GM12878 (cell line): ENCODE measurements around the gene SENP3. TPM values are rescaled to one million over a fixed set of nuclear protein-coding genes. Genes with fewer than 3 reads are reported as not detected.

Source experiments
- ATF2 ChIP-seq: IDR thresholded peaks from 2 replicates; pipeline ENCODE4 v1.6.1; 2012; ENCODE audit warnings: low read length, inconsistent platforms
- ATF7 ChIP-seq: fragments of 450-650 bp; IDR thresholded peaks from 2 replicates; pipeline ENCODE4 v1.6.1; 2016; ENCODE audit warnings: low read depth, mild to moderate bottlenecking
- BRCA1 ChIP-seq: IDR thresholded peaks from 2 replicates; pipeline ENCODE4 v1.6.1; 2011; ENCODE audit warnings: low read depth, low read length, improper control_type of control experiment
- CBX5 ChIP-seq: sonication (generic); IDR thresholded peaks from 2 replicates; pipeline ENCODE4 v1.6.1; 2016; ENCODE audit warnings: low read depth, moderate library complexity, mild to moderate bottlenecking, inconsistent platforms
- CHD2 ChIP-seq: IDR thresholded peaks from 2 replicates; pipeline ENCODE4 v1.6.1; 2011; ENCODE audit warnings: low read depth, low read length, improper control_type of control experiment, borderline replicate concordance
- CREM ChIP-seq: IDR thresholded peaks from 2 replicates; pipeline ENCODE4 v1.6.1; 2014; ENCODE audit warnings: antibody characterized with exemption, low read depth
- IKZF2 ChIP-seq, 2 experiments: fragments of 450-650 bp; IDR thresholded peaks; 2 replicates each; pipeline ENCODE4 v1.6.1; 2017; ENCODE audit warnings: mild to moderate bottlenecking in 2 of 2, moderate library complexity in 2 of 2
- IRF4 ChIP-seq: IDR thresholded peaks from 2 replicates; pipeline ENCODE4 v1.6.1; 2011; ENCODE audit warnings: low read depth, low read length
- NFXL1 ChIP-seq: fragments of 450-650 bp; IDR thresholded peaks from 2 replicates; pipeline ENCODE4 v1.6.1; 2017; ENCODE audit warnings: antibody characterized with exemption, mild to moderate bottlenecking, borderline replicate concordance
- PAX5 ChIP-seq: IDR thresholded peaks from 2 replicates; pipeline ENCODE4 v1.6.1; 2011; ENCODE audit warnings: low read depth, low read length, borderline replicate concordance
- RELA ChIP-seq: fragments of 450-650 bp; IDR thresholded peaks from 2 replicates; pipeline ENCODE4 v1.8.0; 2014; ENCODE audit warnings: borderline replicate concordance; ENCODE audit not compliant: partially characterized antibody
- SUZ12 ChIP-seq: fragments of 200-600 bp; sonication (generic); IDR thresholded peaks from one replicate; pipeline ENCODE4 v1.6.1; 2018; ENCODE audit warnings: antibody characterized with exemption, mild to moderate bottlenecking; ENCODE audit not compliant: unreplicated experiment
- WRNIP1 ChIP-seq: IDR thresholded peaks from 2 replicates; pipeline ENCODE4 v1.6.1; 2011; ENCODE audit warnings: low read depth, low read length, improper control_type of control experiment, borderline replicate concordance
- ZNF207 ChIP-seq: fragments of 450-650 bp; IDR thresholded peaks from 2 replicates; pipeline ENCODE4 v1.6.1; 2014; ENCODE audit warnings: antibody characterized with exemption, mild to moderate bottlenecking, borderline replicate concordance
- ZNF687 ChIP-seq: fragments of 450-650 bp; IDR thresholded peaks from 2 replicates; pipeline ENCODE4 v1.6.1; 2017; ENCODE audit warnings: mild to moderate bottlenecking, moderate library complexity
- polyA plus RNA-seq, 11 experiments: library from polyadenylated mRNA; depleted of rRNA in 4 of 11; unstranded in 6 of 11; stranded (reverse) in 5 of 11; fragments of >200 nt; fragmentation: Nextera tagmentation in 4 of 11; fragmentation: Illumina TruSeq in 1 of 11; extraction: Ambion mirVana in 4 of 11; extraction: Trizol in 1 of 11; gene quantifications; 1 replicate in 1 of 11; 2 replicates in 10 of 11; pipeline versions ENCODE4 v1.2.1 to v1.2.3, GENCODE V29; 2011 to 2016; ENCODE audit warnings: inconsistent platforms in 2 of 11, missing spikeins in 2 of 11, low read depth in 1 of 11
- total RNA-seq, 4 experiments: library from RNA; depleted of rRNA in 3 of 4; stranded (reverse); fragments of >200 nt in 3 of 4; fragmentation: Illumina TruSeq in 1 of 4; extraction: Trizol in 1 of 4; gene quantifications; 2 replicates each; pipeline versions ENCODE4 v1.2.1 to v1.2.3, GENCODE V29; 2013 to 2021
- TF ChIP-seq, protein P1 (sequence below): fragments of 150-350 bp; IDR thresholded peaks from 2 replicates; pipeline ENCODE4 v1.6.1; 2016; ENCODE audit warnings: low read depth, low read length
- TF ChIP-seq, protein P2 (sequence below): IDR thresholded peaks from 2 replicates; pipeline ENCODE4 v1.6.1; 2012; ENCODE audit warnings: mild to moderate bottlenecking, low read depth, low read length

Gene SENP3
- total and polyA plus RNA-seq, 10 of the 15 experiments (the other 5 are each of a cell fraction or from before 2014, with no cell fraction given): 1.8 to 113 (median 72.3) TPM

DNA sequence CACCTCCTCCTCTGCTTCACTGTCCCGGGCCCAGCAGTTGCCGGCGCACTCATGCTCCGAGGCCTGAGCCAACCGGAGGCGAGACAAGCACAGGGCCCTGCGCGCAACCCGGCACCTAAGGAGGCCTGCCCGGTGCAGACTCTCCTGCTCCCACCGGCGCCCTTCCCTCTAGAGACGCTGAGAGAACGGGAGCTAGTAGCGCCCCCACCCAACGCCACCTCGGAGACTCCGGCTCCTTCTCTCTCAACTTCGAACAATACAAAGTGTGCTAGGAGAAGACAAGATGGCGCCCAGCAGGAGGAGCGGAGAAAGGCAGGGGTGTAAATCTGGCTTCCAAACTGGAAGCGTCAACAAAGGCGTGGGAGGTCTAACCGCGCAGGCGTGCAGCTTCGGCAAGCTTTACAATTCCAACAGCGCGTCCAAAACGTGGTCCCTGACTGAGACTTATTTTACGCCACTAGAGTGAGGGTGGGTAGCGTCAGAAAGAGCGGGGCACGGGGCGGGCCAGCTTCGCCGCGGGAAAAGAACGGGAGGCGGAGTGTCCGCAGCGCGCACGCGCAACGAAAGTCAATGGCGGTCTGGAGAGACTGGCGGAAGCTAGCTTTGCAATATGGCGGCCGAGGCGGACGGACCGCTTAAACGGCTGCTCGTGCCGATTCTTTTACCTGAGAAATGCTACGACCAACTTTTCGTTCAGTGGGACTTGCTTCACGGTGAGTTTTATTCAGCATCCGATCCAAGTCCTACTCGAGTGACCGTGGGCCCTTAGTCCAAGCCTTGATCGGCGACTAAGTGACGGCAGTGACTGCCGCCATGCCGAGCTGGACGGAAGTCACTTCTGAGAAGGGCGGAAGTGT is 21.8 kb downstream of the SENP3 start, which contains the start of gene MPDU1 (continued):
- TF ChIP-seq ZNF207 (peak; percentile 97), BRCA1 (no peak), WRNIP1 (no peak; the same call in 1 of the 2 replicates), ATF7 (peak; percentile 71), CHD2 (no peak), IKZF2 (IDR thresholded peaks at IDR 0.05) (peak; percentile 20; a peak in 1 of 4 replicates), ZNF687 (peak; percentile 97), IRF4 (no peak; the same call in 1 of the 2 replicates), PAX5 (no peak; the same call in 1 of the 2 replicates), CBX5 (no peak; the same call in 1 of the 2 replicates), ATF2 (no peak), SUZ12 (no peak), RELA (peak; percentile 62), NFXL1 (no peak), CREM (peak; percentile 65)
- TF ChIP-seq, protein P1, sequence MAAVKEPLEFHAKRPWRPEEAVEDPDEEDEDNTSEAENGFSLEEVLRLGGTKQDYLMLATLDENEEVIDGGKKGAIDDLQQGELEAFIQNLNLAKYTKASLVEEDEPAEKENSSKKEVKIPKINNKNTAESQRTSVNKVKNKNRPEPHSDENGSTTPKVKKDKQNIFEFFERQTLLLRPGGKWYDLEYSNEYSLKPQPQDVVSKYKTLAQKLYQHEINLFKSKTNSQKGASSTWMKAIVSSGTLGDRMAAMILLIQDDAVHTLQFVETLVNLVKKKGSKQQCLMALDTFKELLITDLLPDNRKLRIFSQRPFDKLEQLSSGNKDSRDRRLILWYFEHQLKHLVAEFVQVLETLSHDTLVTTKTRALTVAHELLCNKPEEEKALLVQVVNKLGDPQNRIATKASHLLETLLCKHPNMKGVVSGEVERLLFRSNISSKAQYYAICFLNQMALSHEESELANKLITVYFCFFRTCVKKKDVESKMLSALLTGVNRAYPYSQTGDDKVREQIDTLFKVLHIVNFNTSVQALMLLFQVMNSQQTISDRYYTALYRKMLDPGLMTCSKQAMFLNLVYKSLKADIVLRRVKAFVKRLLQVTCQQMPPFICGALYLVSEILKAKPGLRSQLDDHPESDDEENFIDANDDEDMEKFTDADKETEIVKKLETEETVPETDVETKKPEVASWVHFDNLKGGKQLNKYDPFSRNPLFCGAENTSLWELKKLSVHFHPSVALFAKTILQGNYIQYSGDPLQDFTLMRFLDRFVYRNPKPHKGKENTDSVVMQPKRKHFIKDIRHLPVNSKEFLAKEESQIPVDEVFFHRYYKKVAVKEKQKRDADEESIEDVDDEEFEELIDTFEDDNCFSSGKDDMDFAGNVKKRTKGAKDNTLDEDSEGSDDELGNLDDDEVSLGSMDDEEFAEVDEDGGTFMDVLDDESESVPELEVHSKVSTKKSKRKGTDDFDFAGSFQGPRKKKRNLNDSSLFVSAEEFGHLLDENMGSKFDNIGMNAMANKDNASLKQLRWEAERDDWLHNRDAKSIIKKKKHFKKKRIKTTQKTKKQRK: no peak
- TF ChIP-seq, protein P2, sequence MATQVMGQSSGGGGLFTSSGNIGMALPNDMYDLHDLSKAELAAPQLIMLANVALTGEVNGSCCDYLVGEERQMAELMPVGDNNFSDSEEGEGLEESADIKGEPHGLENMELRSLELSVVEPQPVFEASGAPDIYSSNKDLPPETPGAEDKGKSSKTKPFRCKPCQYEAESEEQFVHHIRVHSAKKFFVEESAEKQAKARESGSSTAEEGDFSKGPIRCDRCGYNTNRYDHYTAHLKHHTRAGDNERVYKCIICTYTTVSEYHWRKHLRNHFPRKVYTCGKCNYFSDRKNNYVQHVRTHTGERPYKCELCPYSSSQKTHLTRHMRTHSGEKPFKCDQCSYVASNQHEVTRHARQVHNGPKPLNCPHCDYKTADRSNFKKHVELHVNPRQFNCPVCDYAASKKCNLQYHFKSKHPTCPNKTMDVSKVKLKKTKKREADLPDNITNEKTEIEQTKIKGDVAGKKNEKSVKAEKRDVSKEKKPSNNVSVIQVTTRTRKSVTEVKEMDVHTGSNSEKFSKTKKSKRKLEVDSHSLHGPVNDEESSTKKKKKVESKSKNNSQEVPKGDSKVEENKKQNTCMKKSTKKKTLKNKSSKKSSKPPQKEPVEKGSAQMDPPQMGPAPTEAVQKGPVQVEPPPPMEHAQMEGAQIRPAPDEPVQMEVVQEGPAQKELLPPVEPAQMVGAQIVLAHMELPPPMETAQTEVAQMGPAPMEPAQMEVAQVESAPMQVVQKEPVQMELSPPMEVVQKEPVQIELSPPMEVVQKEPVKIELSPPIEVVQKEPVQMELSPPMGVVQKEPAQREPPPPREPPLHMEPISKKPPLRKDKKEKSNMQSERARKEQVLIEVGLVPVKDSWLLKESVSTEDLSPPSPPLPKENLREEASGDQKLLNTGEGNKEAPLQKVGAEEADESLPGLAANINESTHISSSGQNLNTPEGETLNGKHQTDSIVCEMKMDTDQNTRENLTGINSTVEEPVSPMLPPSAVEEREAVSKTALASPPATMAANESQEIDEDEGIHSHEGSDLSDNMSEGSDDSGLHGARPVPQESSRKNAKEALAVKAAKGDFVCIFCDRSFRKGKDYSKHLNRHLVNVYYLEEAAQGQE: peak; percentile 33; the same call in 1 of the 2 replicates
